Measurements from ENCODE around the gene PTPRF. TPM values are rescaled to one million over a fixed set of nuclear protein-coding genes. Genes with fewer than 3 reads are reported as not detected.
"Not testable (repeated sequence)": the region's sequence is repeated elsewhere in the genome, so short reads cannot be mapped to it uniquely, and the experiment has no call there.

The PTPRF gene
- polyA plus RNA-seq (ENCODE audit: insufficient read length in 12 of 12), result 10 to 100 TPM in 11 of 12 donors, not detected in 1; 14.2 to 92.2 (median 19.1) TPM
- long read RNA-seq, donor 1, full-length matches to known transcripts, result 2 of 475 reads
- long read RNA-seq, donor 1, partial matches to known transcripts, result 468 of 475 reads
- long read RNA-seq, donor 1, other reads (novel, unspliced or antisense), result 5 of 475 reads
- long read RNA-seq, donor 2, result 0 reads
- long read RNA-seq, donor 3, result 0 reads
- long read RNA-seq, donor 4, result 0 reads
- long read RNA-seq, donor 5, result 0 reads
- long read RNA-seq, donor 6, result 0 reads
- long read RNA-seq, donor 7, partial matches to known transcripts, result 6 of 6 reads
- long read RNA-seq, donor 7, other reads (novel, unspliced or antisense), result 0 of 6 reads
- long read RNA-seq, donor 8, result 0 reads
- long read RNA-seq, donor 9, partial matches to known transcripts, result 30 of 30 reads
- long read RNA-seq, donor 9, other reads (novel, unspliced or antisense), result 0 of 30 reads
- long read RNA-seq, donor 10, full-length matches to known transcripts, result 2 of 2 reads
- long read RNA-seq, donor 10, partial matches to known transcripts, result 0 of 2 reads
- long read RNA-seq, donor 10, other reads (novel, unspliced or antisense), result 0 of 2 reads
- long read RNA-seq, donor 11, result 0 reads

GRCh38 chr1:43530483-43531106, at the start of gene PTPRF:
Gene PTPRF, plus strand, starts transcription at chr1:43530883. Its CDS starts 14,193 bp downstream, at chr1:43545076.
- DNase-seq, result peak; percentile 49

- DNase-seq, result no peak
Measured at GRCh38 chr1:43481491-43481890, 49.2 kb upstream of the PTPRF start.

- no peak for DNase-seq
Measured at GRCh38 chr1:43482215-43482614, 48.5 kb upstream of the PTPRF start.

- no peak for DNase-seq
Measured at GRCh38 chr1:43484367-43484766, 46.3 kb upstream of the PTPRF start.

GRCh38 chr1:43488165-43488564, 42.5 kb upstream of the PTPRF start:
- DNase-seq, result no peak

GRCh38 chr1:43491061-43491460, 39.6 kb upstream of the PTPRF start:
- no peak for DNase-seq

- DNase-seq, result no peak
Measured at GRCh38 chr1:43492826-43493225, 37.9 kb upstream of the PTPRF start.

GRCh38 chr1:43493661-43494450, 36.8 kb upstream of the PTPRF start:
- DNase-seq, result no peak

GRCh38 chr1:43495204-43495603, 35.5 kb upstream of the PTPRF start:
- no peak for DNase-seq

- DNase-seq, result peak; percentile 10
Measured at GRCh38 chr1:43499898-43500297, 30.8 kb upstream of the PTPRF start.

GRCh38 chr1:43501806-43502205, 28.9 kb upstream of the PTPRF start:
- not testable (repeated sequence) for DNase-seq

GRCh38 chr1:43503534-43503933, 27.1 kb upstream of the PTPRF start:
- DNase-seq, result no peak

GRCh38 chr1:43505077-43505780, 25.5 kb upstream of the PTPRF start:
- DNase-seq, result no peak

- DNase-seq, result no peak
Measured at GRCh38 chr1:43506233-43506632, 24.4 kb upstream of the PTPRF start.

GRCh38 chr1:43507296-43508295, 23.1 kb upstream of the PTPRF start:
- DNase-seq, result no peak

GRCh38 chr1:43509007-43509739, 21.5 kb upstream of the PTPRF start:
- no peak for DNase-seq

- no peak for DNase-seq
Measured at GRCh38 chr1:43509740-43510375, 20.8 kb upstream of the PTPRF start.

GRCh38 chr1:43510621-43511020, 20.1 kb upstream of the PTPRF start:
- DNase-seq, result no peak

GRCh38 chr1:43511394-43511793, 19.3 kb upstream of the PTPRF start:
- no peak for DNase-seq
